HG03139 (cell line): Measurements from ENCODE around the gene REN.

Experiments used
- ATAC-seq: cut with Tn5 transposase; IDR thresholded peaks from one replicate; pipeline ENCODE4 v1.9.1; 2021; ENCODE audit not compliant: unreplicated experiment

REN gene

GRCh38 chr1:204110894-204111633 lies 55.1 kb downstream of the REN start:
- ATAC-seq = no peak

- no peak for ATAC-seq
These were observed 57.6 kb downstream of the REN start for GRCh38 chr1:204108312-204109141.

- no peak for ATAC-seq
These were observed 58.2 kb downstream of the REN start for GRCh38 chr1:204107892-204108291.

- ATAC-seq = no peak
These were observed 59.3 kb downstream of the REN start for GRCh38 chr1:204106825-204107224.

- no peak for ATAC-seq
These were observed 61.0 kb downstream of the REN start for GRCh38 chr1:204105131-204105515.
